GM12801 (cell line): ENCODE data around the gene DYNC2H1.

Experiments
- CTCF ChIP-seq: IDR thresholded peaks from one replicate; pipeline ENCODE4 v1.5.1; 2011; ENCODE audit warnings: control low read depth; ENCODE audit not compliant: insufficient read length; ENCODE audit errors: extremely low read depth

Gene DYNC2H1

GRCh38 chr11:103322821-103323220 is 213.6 kb downstream of the DYNC2H1 start:
- no peak for TF ChIP-seq CTCF

- no peak for TF ChIP-seq CTCF
Measured at GRCh38 chr11:103325686-103326069, 216.5 kb downstream of the DYNC2H1 start.

GRCh38 chr11:103326070-103326794 is 217.0 kb downstream of the DYNC2H1 start:
- no peak for TF ChIP-seq CTCF

GRCh38 chr11:103327721-103328120 is 218.5 kb downstream of the DYNC2H1 start:
- no peak for TF ChIP-seq CTCF

- TF ChIP-seq CTCF: no peak
Measured at GRCh38 chr11:103332409-103332808, 223.2 kb downstream of the DYNC2H1 start.

GRCh38 chr11:103338621-103339484 is 229.6 kb downstream of the DYNC2H1 start:
- no peak for TF ChIP-seq CTCF

- no peak for TF ChIP-seq CTCF
Measured at GRCh38 chr11:103339485-103339857, 230.2 kb downstream of the DYNC2H1 start.
